ENCODE measurements around the gene PRIM1.

DNA sequence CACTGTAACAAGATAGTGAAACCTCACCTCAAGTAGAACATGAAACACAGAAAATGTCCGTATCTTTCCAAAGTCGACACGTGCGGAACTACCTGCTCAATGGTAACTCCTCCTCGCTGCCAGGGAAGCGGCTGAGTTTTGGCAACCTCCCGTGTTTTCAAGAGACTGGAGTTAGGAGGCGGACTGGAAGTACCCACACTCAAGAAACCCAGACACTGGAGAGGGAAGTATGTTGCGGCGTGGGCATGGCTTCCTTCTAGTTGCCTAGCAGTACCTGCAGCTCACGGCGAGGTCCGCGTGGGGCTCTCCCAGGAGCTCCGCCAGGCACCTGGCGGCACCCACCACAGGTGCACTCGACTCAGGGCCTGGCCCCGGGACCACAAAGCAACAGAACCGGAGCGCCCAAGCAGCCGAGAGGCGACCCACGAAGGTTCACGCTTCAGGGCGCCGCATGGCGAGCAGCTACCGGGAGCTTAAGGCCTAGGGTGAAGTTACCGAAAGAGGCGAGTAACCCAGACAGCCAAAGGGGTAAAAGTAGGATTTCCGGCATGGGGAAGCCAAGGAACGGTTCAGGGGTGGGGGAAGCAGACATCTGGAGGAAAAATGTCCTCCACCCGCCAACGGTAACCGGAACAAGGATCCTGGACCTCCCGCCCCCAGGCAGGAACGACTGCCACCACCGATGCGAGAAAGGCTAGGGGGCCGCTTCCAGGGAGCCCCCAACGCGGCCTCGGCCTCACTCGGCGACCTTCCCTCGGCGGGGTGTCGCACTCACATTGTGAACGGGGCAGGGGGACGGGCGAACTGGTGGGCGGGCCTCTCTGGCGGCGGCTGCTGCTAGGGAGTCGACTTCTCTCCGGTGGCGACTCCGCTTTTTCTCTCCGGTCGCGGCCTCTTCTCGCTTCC, 64.6 kb downstream of the PRIM1 start:
- TF ChIP-seq, protein P1, sequence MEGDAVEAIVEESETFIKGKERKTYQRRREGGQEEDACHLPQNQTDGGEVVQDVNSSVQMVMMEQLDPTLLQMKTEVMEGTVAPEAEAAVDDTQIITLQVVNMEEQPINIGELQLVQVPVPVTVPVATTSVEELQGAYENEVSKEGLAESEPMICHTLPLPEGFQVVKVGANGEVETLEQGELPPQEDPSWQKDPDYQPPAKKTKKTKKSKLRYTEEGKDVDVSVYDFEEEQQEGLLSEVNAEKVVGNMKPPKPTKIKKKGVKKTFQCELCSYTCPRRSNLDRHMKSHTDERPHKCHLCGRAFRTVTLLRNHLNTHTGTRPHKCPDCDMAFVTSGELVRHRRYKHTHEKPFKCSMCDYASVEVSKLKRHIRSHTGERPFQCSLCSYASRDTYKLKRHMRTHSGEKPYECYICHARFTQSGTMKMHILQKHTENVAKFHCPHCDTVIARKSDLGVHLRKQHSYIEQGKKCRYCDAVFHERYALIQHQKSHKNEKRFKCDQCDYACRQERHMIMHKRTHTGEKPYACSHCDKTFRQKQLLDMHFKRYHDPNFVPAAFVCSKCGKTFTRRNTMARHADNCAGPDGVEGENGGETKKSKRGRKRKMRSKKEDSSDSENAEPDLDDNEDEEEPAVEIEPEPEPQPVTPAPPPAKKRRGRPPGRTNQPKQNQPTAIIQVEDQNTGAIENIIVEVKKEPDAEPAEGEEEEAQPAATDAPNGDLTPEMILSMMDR (IDR thresholded peaks at IDR 0.05): no peak
- TF ChIP-seq POLR2A (IDR thresholded peaks at IDR 0.05): no peak

All from lower leg skin (tissue), 3 donors.